Keratinocyte (primary cell): ENCODE results near the gene SEC14L1. TPM values are rescaled to one million over a fixed set of nuclear protein-coding genes. Genes with fewer than 3 reads are reported as not detected.

Experiments used
- DNase-seq: peaks from one replicate; pipeline ENCODE4 v3.0.0-alpha.2; 2011; ENCODE audit warnings: low read depth, missing footprints, low spot score
- FAIRE-seq: peaks from 2 replicates; lab custom pipeline; 2011; peaks lifted over from hg19 to GRCh38; lab: Jason Lieb, UNC
- H2AFZ ChIP-seq: 2 replicates; pipeline ENCODE4 v1.6.0; 2012; ENCODE audit warnings: low read length, control low read depth, inconsistent platforms; ENCODE audit not compliant: control insufficient read depth
- H3K27ac ChIP-seq: 2 replicates; pipeline ENCODE4 v1.5.1; 2011; ENCODE audit warnings: low read length; ENCODE audit not compliant: control insufficient read depth, insufficient read depth
- H3K27me3 ChIP-seq: 3 replicates; pipeline ENCODE4 v1.6.0; 2011; ENCODE audit warnings: low read length; ENCODE audit not compliant: control insufficient read depth, insufficient read depth; ENCODE audit errors: extremely low read depth
- H3K36me3 ChIP-seq, 2 experiments: 2 replicates in 1 of 2; 3 replicates in 1 of 2; pipeline ENCODE4 v1.5.1; 2011; ENCODE audit warnings: low read length in 2 of 2, mild to moderate bottlenecking in 1 of 2; ENCODE audit not compliant: control insufficient read depth in 2 of 2, insufficient read depth in 2 of 2; ENCODE audit errors: extremely low read depth in 1 of 2
- H3K4me1 ChIP-seq: 3 replicates; pipeline ENCODE4 v1.5.1; 2011; ENCODE audit warnings: low read length; ENCODE audit not compliant: control insufficient read depth, insufficient read depth; ENCODE audit errors: extremely low read depth
- H3K4me2 ChIP-seq: 3 replicates; pipeline ENCODE4 v1.6.0; 2011; ENCODE audit warnings: low read depth, low read length; ENCODE audit not compliant: control insufficient read depth, insufficient read depth; ENCODE audit errors: extremely low read depth
- H3K4me3 ChIP-seq, 3 experiments: fragments of 200-600 bp in 1 of 3; sonication (generic) in 1 of 3; 2 replicates in 2 of 3; 3 replicates in 1 of 3; pipeline ENCODE4 v1.5.1; 2011 to 2016; ENCODE audit warnings: low read length in 3 of 3, mild to moderate bottlenecking in 3 of 3, control low read depth in 2 of 3, inconsistent platforms in 1 of 3, low read depth in 1 of 3, mixed read lengths in 1 of 3, mixed run types in 1 of 3, moderate library complexity in 1 of 3; ENCODE audit not compliant: control insufficient read depth in 2 of 3, insufficient read depth in 2 of 3; ENCODE audit errors: extremely low read depth in 1 of 3
- H3K79me2 ChIP-seq: 2 replicates; pipeline ENCODE4 v1.6.0; 2012; ENCODE audit warnings: low read length; ENCODE audit not compliant: control insufficient read depth, insufficient read depth
- H3K9ac ChIP-seq: 3 replicates; pipeline ENCODE4 v1.6.0; 2011; ENCODE audit warnings: low read length; ENCODE audit not compliant: control insufficient read depth, insufficient read depth; ENCODE audit errors: extremely low read depth
- H3K9me1 ChIP-seq: 3 replicates; pipeline ENCODE4 v1.6.0; 2011; ENCODE audit warnings: low read length; ENCODE audit not compliant: control insufficient read depth, insufficient read depth; ENCODE audit errors: extremely low read depth
- H3K9me3 ChIP-seq: 2 replicates; pipeline ENCODE4 v1.5.1; 2012; ENCODE audit warnings: low read depth, low read length; ENCODE audit not compliant: control insufficient read depth
- H4K20me1 ChIP-seq: 3 replicates; pipeline ENCODE4 v1.6.0; 2011; ENCODE audit warnings: low read length; ENCODE audit not compliant: control insufficient read depth, insufficient read depth; ENCODE audit errors: extremely low read depth
- EZH2 ChIP-seq: IDR thresholded peaks from one replicate; pipeline ENCODE4 v1.6.1; 2012; ENCODE audit warnings: inconsistent platforms, mild to moderate bottlenecking, low read length, moderate library complexity
- dilution Hi-C: fragments of 300-500 bp; cut with MboI; formaldehyde crosslinking; loops from one replicate; pipeline ENCODE4 v1.7.0; 2020; ENCODE audit warnings: low sequenced_read_pairs; ENCODE audit not compliant: extremely low pct_ligation_motif_present
- polyA plus RNA-seq, 5 experiments: library from polyadenylated mRNA; depleted of rRNA in 3 of 5; stranded (reverse) in 3 of 5; stranded (forward) in 1 of 5; unstranded in 1 of 5; fragments of >200 nt; gene quantifications; 1 replicate in 1 of 5; 2 replicates in 3 of 5; 3 replicates in 1 of 5; pipeline versions ENCODE4 v1.2.1 to v1.2.3, GENCODE V29; 2011 to 2012; ENCODE audit warnings: missing spikeins in 2 of 5, low read depth in 1 of 5, low replicate concordance in 1 of 5
- TF ChIP-seq, protein P1 (sequence below), 3 experiments: IDR thresholded peaks in 1 of 3; conservative IDR thresholded peaks in 1 of 3; optimal IDR thresholded peaks in 1 of 3; 2 replicates in 2 of 3; 3 replicates in 1 of 3; pipeline versions ENCODE3 to v1.5.1; 2011; ENCODE audit warnings: low read length in 3 of 3, mild to moderate bottlenecking in 3 of 3, moderate library complexity in 2 of 3, control low read depth in 1 of 3, inconsistent platforms in 1 of 3; ENCODE audit not compliant: insufficient read depth in 2 of 3; ENCODE audit errors: extremely low read depth in 1 of 3

Gene SEC14L1
- polyA plus RNA-seq, 1 donor (not counting 4 experiments of a cell fraction or from before 2014, with no cell fraction given): 35.6 TPM

DNA sequence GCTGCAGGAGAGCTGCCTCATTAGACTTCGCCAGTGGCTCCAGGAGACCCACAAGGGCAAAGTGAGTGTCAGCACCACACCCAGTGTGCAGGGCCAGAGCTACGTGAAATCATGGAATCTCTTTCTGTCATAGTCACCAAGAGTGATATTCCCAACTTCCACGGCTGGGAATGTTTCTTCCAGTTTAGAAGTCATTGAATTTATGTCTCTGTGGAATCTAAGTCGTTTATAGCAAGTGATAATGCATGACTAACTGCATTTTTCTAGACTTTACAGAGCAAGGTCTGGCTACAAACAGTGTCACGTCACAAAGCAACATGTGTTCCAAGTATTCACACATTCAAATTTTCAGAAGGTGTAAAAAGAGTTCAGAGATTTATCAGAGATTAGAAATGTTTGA, 55.5 kb downstream of the SEC14L1 start:
- dilution Hi-C loops: no loop called here
- H3K9me1 ChIP-seq: peaks cover 2% of the 10 kb centered on the region
- no peaks in the 10 kb centered on the region for H3K79me2 ChIP-seq
- H3K27ac ChIP-seq: no peak overlapping the region
- no peak overlapping the region for H3K9ac ChIP-seq
- H2AFZ ChIP-seq: no peak overlapping the region
- H3K4me1 ChIP-seq: peaks cover 10% of the 10 kb centered on the region
- no peak overlapping the region for H3K4me3 ChIP-seq
- no peak for TF ChIP-seq EZH2
- TF ChIP-seq, protein P1, sequence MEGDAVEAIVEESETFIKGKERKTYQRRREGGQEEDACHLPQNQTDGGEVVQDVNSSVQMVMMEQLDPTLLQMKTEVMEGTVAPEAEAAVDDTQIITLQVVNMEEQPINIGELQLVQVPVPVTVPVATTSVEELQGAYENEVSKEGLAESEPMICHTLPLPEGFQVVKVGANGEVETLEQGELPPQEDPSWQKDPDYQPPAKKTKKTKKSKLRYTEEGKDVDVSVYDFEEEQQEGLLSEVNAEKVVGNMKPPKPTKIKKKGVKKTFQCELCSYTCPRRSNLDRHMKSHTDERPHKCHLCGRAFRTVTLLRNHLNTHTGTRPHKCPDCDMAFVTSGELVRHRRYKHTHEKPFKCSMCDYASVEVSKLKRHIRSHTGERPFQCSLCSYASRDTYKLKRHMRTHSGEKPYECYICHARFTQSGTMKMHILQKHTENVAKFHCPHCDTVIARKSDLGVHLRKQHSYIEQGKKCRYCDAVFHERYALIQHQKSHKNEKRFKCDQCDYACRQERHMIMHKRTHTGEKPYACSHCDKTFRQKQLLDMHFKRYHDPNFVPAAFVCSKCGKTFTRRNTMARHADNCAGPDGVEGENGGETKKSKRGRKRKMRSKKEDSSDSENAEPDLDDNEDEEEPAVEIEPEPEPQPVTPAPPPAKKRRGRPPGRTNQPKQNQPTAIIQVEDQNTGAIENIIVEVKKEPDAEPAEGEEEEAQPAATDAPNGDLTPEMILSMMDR (optimal IDR thresholded peaks at IDR 0.05 in 1 of 3, IDR thresholded peaks at IDR 0.05 in 1 of 3, conservative IDR thresholded peaks at IDR 0.05 in 1 of 3; ENCODE audit: extremely low read depth in 1 of 3, insufficient read depth in 2 of 3, low read length in 3 of 3): no peak
- no peak for DNase-seq
- peaks cover 32 to 45% of the 10 kb centered on the region in 2 experiments for H3K36me3 ChIP-seq
- no peak overlapping the region for H3K4me2 ChIP-seq
- H3K9me3 ChIP-seq: no peaks in the 10 kb centered on the region
- no peaks in the 10 kb centered on the region for H4K20me1 ChIP-seq
- no peak for FAIRE-seq
- H3K27me3 ChIP-seq: no peaks in the 10 kb centered on the region

DNA sequence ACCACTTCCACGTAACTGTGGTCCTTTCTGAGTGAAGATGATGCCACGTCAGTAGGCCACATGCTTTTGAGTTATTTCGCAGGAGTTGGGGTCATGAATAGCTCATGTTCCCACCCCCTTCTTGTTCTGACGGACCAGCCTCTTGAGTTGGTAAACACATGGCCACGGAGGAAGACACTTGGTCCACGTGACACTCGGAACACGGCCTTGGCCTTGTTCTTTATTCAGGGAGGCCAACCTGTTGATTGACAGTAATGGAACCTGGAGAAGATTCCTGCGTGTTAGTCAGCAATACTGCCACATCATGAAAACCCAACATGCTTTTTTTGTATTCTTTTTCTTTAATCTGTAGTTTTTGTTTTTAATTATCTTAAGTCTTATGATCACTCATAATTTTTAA, 56.3 kb downstream of the SEC14L1 start:
- DNase-seq: no peak
- Histone ChIP-seq H3K4me3 (no peak overlapping the region), H3K79me2 (no peaks in the 10 kb centered on the region), H3K9ac (no peak overlapping the region), H3K9me3 (no peaks in the 10 kb centered on the region), H3K4me1 (peaks cover 10% of the 10 kb centered on the region), H3K36me3 (peaks cover 31 to 48% of the 10 kb centered on the region in 2 experiments), H2AFZ (no peak overlapping the region), H3K4me2 (no peak overlapping the region), H3K9me1 (peaks cover 2% of the 10 kb centered on the region), H3K27me3 (no peaks in the 10 kb centered on the region), H3K27ac (no peak overlapping the region), H4K20me1 (no peaks in the 10 kb centered on the region)
- FAIRE-seq: no peak
- dilution Hi-C loops: no loop called here
- TF ChIP-seq EZH2: no peak
- TF ChIP-seq, protein P1 (optimal IDR thresholded peaks at IDR 0.05 in 1 of 3, IDR thresholded peaks at IDR 0.05 in 1 of 3, conservative IDR thresholded peaks at IDR 0.05 in 1 of 3; ENCODE audit: extremely low read depth in 1 of 3, insufficient read depth in 2 of 3, low read length in 3 of 3): no peak
